Activated naive CD4-positive, alpha-beta T cell treated with anti-CD3 and anti-CD28 coated beads, Interleukin-2, amount 50 U/mL, for 24 hours (primary cell): Measurements from ENCODE around the gene CACNA1E.
"Not testable (repeated sequence)": the region's sequence is repeated elsewhere in the genome, so short reads cannot be mapped to it uniquely, and the experiment has no call there.

ENCODE experiments used
- H3K27ac Mint-ChIP-seq: one replicate; pipeline ENCODE4 v1.8.0; 2021; ENCODE audit warnings: mild to moderate bottlenecking, mixed read lengths
- H3K27me3 Mint-ChIP-seq: one replicate; pipeline ENCODE4 v1.8.0; 2021; ENCODE audit warnings: mixed read lengths
- H3K36me3 Mint-ChIP-seq: one replicate; pipeline ENCODE4 v1.8.0; 2021; ENCODE audit warnings: mixed read lengths
- H3K4me1 Mint-ChIP-seq: one replicate; pipeline ENCODE4 v1.8.0; 2021; ENCODE audit warnings: mixed read lengths
- H3K4me3 Mint-ChIP-seq: one replicate; pipeline ENCODE4 v1.8.0; 2021; ENCODE audit warnings: mild to moderate bottlenecking, mixed read lengths
- H3K9me3 Mint-ChIP-seq: one replicate; pipeline ENCODE4 v1.8.0; 2021; ENCODE audit warnings: mixed read lengths

The CACNA1E gene

DNA sequence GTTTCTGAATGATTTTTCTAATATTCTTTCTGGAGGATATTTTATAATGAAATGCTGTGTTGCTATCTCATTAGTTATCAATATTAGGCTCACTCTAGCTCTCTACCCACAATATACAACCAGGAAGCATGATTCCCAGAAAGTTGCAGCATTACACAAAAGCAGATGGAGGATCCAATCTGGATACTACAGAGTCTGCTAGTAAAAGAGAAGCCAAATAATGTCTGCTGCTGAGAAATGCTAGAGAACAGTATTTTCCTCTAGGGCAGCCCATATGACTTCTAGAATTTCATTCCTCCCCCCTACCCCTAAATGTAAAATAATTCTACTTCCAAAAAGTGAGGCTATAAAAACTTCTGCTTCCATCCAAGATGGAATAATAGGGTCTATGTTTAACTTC, 338.4 kb downstream of the CACNA1E start:
- H3K4me1 Mint-ChIP-seq, result no peaks in the 10 kb centered on the region
- H3K4me3 Mint-ChIP-seq, result no peak overlapping the region
- H3K27ac Mint-ChIP-seq, result no peak overlapping the region
- peaks cover 13% of the 10 kb centered on the region for H3K27me3 Mint-ChIP-seq
- peaks cover 7% of the 10 kb centered on the region for H3K9me3 Mint-ChIP-seq
- no peaks in the 10 kb centered on the region for H3K36me3 Mint-ChIP-seq

DNA sequence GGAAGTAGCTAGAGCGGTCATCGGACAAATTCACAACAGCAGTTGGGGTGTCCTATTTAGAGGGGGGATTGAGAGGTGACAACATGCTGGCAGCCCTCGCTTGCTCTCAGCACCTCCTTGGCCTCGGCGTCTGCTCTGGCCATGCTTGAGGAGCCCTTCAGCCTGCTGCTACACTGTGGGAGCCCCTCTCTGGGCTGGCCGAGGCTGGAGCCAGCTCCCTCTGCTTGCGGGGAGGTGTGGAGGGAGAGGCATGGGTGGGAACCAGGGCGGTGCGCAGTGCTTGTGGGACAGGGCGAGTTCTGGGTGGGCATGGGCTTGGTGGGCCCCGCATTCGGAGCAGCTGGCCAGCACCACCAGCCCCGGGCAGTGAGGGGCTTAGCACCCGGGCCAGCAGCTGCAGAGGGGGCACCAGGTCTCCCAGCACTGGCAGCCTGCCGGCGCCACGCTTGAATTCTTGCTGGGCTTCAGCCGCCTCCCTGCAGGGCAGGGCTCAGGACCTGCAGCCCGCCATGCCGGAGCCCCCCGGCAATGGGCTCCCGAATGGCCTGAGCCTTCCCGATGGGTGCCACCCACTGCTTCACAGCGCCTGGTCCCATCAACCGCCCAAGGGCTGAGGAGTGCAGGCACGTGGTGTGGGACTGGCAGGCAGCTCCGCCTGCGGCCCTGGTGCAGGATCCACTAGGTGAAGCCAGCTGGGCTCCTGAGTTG, 349.0 kb downstream of the CACNA1E start:
- peaks cover 23% of the 10 kb centered on the region for H3K9me3 Mint-ChIP-seq
- H3K36me3 Mint-ChIP-seq, H3K27me3 Mint-ChIP-seq, H3K4me3 Mint-ChIP-seq, H3K27ac Mint-ChIP-seq, H3K4me1 Mint-ChIP-seq: not testable (repeated sequence)

DNA sequence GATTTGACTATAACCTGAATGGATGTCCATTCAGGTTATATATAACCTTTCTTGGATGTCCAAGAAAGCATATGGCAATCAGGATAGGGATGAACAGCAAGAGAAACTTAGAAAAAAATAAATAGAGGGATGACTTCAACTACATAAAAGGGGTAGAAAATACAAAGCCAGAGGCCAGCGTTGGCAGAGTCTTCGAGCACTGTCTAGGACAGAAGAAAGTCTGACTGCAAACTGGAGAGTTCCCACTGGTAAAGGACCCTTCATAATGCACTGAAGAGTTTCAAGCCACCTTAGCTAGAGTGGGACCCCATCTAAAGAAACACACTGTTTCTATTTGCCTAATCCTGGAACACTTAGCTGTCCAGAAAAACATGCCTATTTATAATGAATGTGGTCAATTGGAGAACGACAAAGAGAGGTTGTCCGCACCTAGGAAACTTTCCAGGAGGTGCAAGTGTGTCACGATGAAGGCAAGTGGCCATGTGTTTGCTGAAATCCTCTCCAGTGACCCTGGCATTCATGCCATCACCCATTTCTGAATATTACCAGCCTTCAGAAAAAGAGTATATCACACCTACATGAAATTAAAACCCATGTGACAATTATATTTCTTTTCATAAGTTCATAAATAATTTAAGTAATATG, 362.8 kb downstream of the CACNA1E start:
- Mint-ChIP-seq H3K4me3 (no peak overlapping the region), H3K27me3 (peaks cover 11% of the 10 kb centered on the region), H3K9me3 (peaks cover 5% of the 10 kb centered on the region), H3K36me3 (no peaks in the 10 kb centered on the region), H3K27ac (no peak overlapping the region), H3K4me1 (no peaks in the 10 kb centered on the region)

DNA sequence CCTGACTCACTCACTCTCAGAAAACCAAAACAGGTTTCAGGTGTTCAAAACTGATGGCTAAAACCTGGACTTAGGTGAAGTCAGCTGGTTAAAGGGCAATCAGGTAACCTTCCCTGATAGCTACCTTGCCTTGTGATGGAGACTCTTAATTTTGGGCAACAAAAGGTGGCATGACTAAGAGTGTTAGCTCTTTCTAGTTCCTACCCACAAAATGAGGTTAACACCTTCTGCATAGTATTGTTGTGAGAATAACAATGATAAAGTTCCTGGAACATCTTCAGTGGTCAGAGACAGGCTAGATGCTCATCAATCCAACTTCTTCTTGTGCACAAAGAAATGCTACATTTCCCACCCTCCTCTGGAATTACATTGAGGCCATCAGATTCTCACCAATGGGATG, 363.4 kb downstream of the CACNA1E start:
- Mint-ChIP-seq H3K4me3 (no peak overlapping the region), H3K9me3 (peaks cover 5% of the 10 kb centered on the region), H3K27me3 (peaks cover 11% of the 10 kb centered on the region), H3K36me3 (no peaks in the 10 kb centered on the region), H3K4me1 (no peaks in the 10 kb centered on the region), H3K27ac (no peak overlapping the region)

DNA sequence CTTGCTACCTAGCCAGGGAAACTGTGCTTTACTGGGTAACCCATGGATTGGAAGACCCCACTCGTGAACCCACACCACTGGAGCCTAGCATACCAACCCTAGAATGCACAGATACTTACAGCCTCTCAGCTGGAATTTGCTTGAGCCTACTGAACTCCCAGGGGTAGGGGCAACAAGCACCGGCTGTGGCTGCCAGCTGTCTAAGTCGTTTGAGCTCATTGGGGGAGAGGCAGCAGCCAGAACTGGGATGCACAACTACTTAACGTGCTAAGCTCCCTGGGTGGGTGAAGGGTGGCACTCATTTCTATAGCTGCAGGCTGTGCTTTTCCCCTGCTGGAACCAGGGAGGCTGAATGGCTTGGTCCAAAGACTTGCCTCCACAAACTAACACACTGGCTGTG, 365.8 kb downstream of the CACNA1E start:
- Mint-ChIP-seq H3K27ac (no peak overlapping the region), H3K36me3 (no peaks in the 10 kb centered on the region), H3K4me3 (no peak overlapping the region), H3K4me1 (no peaks in the 10 kb centered on the region), H3K9me3 (peaks cover 5% of the 10 kb centered on the region), H3K27me3 (peaks cover 16% of the 10 kb centered on the region)

DNA sequence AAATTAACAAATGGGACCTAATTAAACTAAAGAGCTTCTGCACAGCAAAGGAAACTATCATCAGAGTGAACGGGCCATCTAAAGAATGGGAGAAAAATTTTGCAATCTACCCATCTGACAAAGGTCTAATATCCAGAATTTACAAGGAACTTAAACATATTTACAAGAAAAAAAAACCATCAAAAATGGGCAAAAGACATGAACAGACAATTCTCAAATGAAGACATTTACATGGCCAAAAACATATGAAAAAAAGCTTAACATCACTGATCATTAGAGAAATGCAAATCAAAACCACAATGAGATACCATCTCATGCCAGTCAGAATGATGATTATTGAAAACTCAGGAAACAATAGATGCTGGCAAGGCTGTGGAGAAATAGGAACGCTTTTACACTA, 370.9 kb downstream of the CACNA1E start:
- peaks cover 13% of the 10 kb centered on the region for H3K27me3 Mint-ChIP-seq
- H3K4me3 Mint-ChIP-seq, H3K27ac Mint-ChIP-seq, H3K9me3 Mint-ChIP-seq, H3K36me3 Mint-ChIP-seq, H3K4me1 Mint-ChIP-seq: not testable (repeated sequence)

DNA sequence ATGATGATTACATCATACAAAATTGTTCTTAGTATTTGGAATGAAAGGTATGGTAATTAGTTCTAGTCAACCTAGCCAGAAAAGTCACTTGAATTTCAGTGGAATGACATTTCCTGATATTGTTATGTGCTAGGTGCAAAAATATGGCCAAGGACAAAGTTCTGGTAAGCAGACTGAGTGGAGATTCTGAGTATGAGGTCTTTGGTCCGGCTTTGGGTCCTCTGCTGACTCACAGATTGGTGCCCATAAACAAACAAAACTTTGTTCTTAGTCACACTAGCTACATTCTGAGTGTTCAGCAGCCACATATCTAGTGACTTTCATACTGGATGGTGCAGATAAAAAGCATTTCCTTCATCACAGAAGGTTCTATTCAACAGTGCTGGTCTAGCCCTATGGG, 372.1 kb downstream of the CACNA1E start:
- no peak overlapping the region for H3K27ac Mint-ChIP-seq
- H3K27me3 Mint-ChIP-seq, result peaks cover 9% of the 10 kb centered on the region
- H3K9me3 Mint-ChIP-seq, result no peaks in the 10 kb centered on the region
- no peak overlapping the region for H3K4me3 Mint-ChIP-seq
- no peaks in the 10 kb centered on the region for H3K4me1 Mint-ChIP-seq
- no peaks in the 10 kb centered on the region for H3K36me3 Mint-ChIP-seq
